Prostate gland (tissue), 2 donors: ENCODE results near the gene PPP2R5E.

Source experiments
- CTCF ChIP-seq, 4 experiments: fragments of 200-600 bp in 2 of 4; fragments of 450-650 bp in 2 of 4; sonication (generic) in 2 of 4; IDR thresholded peaks; 1 replicate in 3 of 4; 2 replicates in 1 of 4; pipeline ENCODE4 v1.5.1; 2016 to 2019; ENCODE audit warnings: antibody characterized with exemption in 4 of 4, mild to moderate bottlenecking in 2 of 4, moderate library complexity in 2 of 4
- POLR2A ChIP-seq: fragments of 450-650 bp; IDR thresholded peaks from one replicate; pipeline ENCODE4 v1.6.1; 2016; ENCODE audit warnings: antibody characterized with exemption, mild to moderate bottlenecking

- no peak for TF ChIP-seq CTCF (IDR thresholded peaks at IDR 0.05)
- TF ChIP-seq POLR2A, result peak; percentile 63
Measured at GRCh38 chr14:63543000-63543825, at the start of gene PPP2R5E.
